SK-N-SH treated with all-trans-retinoic acid at 6 μM for 48 hours (cell line): ENCODE results near the gene TAX1BP1.

Experiments used
- TOX ChIP-seq: fragments of 250-450 bp; sonication (Bioruptor Pico); IDR thresholded peaks from 2 replicates; pipeline ENCODE4 v1.8.0; 2021; ENCODE audit warnings: mild to moderate bottlenecking, moderate library complexity, borderline replicate concordance
- TF ChIP-seq, protein P1 (sequence below): fragments of 250-450 bp; sonication (Bioruptor Pico); IDR thresholded peaks from 2 replicates; pipeline ENCODE4 v1.5.1; 2020; ENCODE audit warnings: low read depth, mild to moderate bottlenecking, moderate library complexity

- TF ChIP-seq, protein P1, sequence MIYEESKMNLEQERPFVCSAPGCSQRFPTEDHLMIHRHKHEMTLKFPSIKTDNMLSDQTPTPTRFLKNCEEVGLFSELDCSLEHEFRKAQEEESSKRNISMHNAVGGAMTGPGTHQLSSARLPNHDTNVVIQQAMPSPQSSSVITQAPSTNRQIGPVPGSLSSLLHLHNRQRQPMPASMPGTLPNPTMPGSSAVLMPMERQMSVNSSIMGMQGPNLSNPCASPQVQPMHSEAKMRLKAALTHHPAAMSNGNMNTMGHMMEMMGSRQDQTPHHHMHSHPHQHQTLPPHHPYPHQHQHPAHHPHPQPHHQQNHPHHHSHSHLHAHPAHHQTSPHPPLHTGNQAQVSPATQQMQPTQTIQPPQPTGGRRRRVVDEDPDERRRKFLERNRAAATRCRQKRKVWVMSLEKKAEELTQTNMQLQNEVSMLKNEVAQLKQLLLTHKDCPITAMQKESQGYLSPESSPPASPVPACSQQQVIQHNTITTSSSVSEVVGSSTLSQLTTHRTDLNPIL (CRISPR knock-in tag) = no peak
- no peak for TF ChIP-seq TOX
Measured at GRCh38 chr7:27775782-27776181, 35.8 kb downstream of the TAX1BP1 start.
